Lower lobe of right lung (tissue), 2 donors: ENCODE results near the gene MPC1. TPM values are rescaled to one million over a fixed set of nuclear protein-coding genes. Genes with fewer than 3 reads are reported as not detected.
"Not testable (repeated sequence)": the region's sequence is repeated elsewhere in the genome, so short reads cannot be mapped to it uniquely, and the experiment has no call there.

Source experiments
- ATAC-seq, 2 donors: fragments of 200-7000 bp; cut with Tn5 transposase; one replicate each; pipeline ENCODE4 v1.9.1; 2020 to 2022; ENCODE audit warnings: mild to moderate bottlenecking in 2 of 2, moderate library complexity in 2 of 2
- DNase-seq: peaks from one replicate; pipeline ENCODE4 v3.0.0-alpha.2; 2020
- H3K27ac ChIP-seq: fragments of 200-600 bp; one replicate; pipeline ENCODE4 v1.8.0; 2022
- H3K27me3 ChIP-seq: fragments of 200-600 bp; one replicate; pipeline ENCODE4 v1.8.0; 2022; ENCODE audit warnings: low read depth
- H3K36me3 ChIP-seq: fragments of 200-600 bp; one replicate; pipeline ENCODE4 v1.8.0; 2022; ENCODE audit warnings: mild to moderate bottlenecking
- H3K4me1 ChIP-seq: fragments of 200-600 bp; one replicate; pipeline ENCODE4 v1.8.0; 2022
- H3K4me3 ChIP-seq: fragments of 200-600 bp; one replicate; pipeline ENCODE4 v1.8.0; 2022; ENCODE audit warnings: mild to moderate bottlenecking
- H3K9me3 ChIP-seq: fragments of 200-600 bp; one replicate; pipeline ENCODE4 v1.8.0; 2022
- CTCF ChIP-seq: fragments of 200-600 bp; IDR thresholded peaks from one replicate; pipeline ENCODE4 v1.8.0; 2022; ENCODE audit warnings: antibody characterized with exemption, mild to moderate bottlenecking
- intact Hi-C: fragments of 100-400 bp; cut with DNase I; formaldehyde crosslinking; loops from one replicate; pipeline ENCODE4 v1.11.0; 2022
- total RNA-seq: library from RNA; stranded (reverse); fragmentation: NEBNext Ultra II Directional; extraction: Animal tissue kit (Norgen Biotek cat#: 25700); gene quantifications from one replicate; pipeline ENCODE4 v1.2.1, GENCODE V29; 2021
- donor health status: DM: no; HTN: yes; CAD: no; lungs with severe emphysema.

Gene MPC1
- total RNA-seq, 1 donor from 2014 or later: 46.8 TPM

DNA sequence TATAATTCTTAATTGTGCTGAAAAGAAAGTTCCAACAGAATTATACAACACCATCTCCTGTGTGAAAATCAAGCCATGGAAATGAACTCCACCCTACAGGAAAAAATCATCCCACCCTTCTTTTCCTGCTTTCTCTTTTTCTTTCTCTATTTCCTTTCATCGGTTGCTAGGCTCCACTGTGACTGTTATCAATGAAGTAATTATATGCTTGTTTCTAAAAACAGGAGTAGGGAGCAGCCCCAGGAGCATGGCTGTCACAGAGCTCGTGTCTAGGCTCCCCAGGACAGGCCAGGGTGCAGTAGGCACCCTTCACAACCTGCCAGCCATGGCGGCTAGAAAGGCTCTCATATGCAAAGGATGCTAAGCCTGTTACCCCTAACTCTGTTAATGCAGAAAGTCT is 13.0 kb downstream of the MPC1 start:
- DNase-seq (no peak), ATAC-seq (no peak)
- Histone ChIP-seq H3K27me3 (no peaks in the 10 kb centered on the region), H3K9me3 (no peaks in the 10 kb centered on the region), H3K36me3 (peaks cover 20% of the 10 kb centered on the region), H3K27ac (no peak overlapping the region), H3K4me1 (no peaks in the 10 kb centered on the region), H3K4me3 (no peak overlapping the region)
- intact Hi-C loops: no loop called here
- no peak for TF ChIP-seq CTCF

GRCh38 chr6:166366921-166367320 is 15.8 kb downstream of the MPC1 start:
- no peak for TF ChIP-seq CTCF
- Histone ChIP-seq H3K9me3 (no peaks in the 10 kb centered on the region), H3K4me1 (no peaks in the 10 kb centered on the region), H3K36me3 (peaks cover 40% of the 10 kb centered on the region), H3K27me3 (no peaks in the 10 kb centered on the region), H3K4me3 (no peak overlapping the region), H3K27ac (no peak overlapping the region)
- intact Hi-C loops: no loop called here
- no peak for DNase-seq
- no peak for ATAC-seq

DNA sequence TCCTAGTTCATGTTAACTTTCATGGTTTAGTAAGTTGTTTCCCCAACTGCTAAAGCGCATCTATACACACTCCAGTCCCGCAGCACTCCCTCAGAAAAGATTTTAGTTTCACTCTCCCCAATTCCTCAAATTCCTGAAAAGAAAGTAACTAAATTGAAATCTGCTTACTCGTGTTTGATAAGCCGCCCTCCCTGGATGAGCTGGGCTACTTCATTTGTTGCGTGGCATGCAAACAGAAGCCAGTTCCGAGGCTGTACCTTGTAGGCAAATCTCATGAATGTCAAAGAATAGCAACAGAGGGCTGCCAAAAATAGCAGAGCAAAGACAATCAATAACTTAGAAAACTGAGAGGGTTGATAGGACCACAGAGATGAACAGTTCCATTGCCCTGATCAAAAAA is 16.9 kb downstream of the MPC1 start:
- H3K36me3 ChIP-seq: peaks cover 40% of the 10 kb centered on the region
- intact Hi-C loops: no loop called here
- H3K4me3 ChIP-seq: no peak overlapping the region
- H3K27me3 ChIP-seq: no peaks in the 10 kb centered on the region
- DNase-seq (no peak), ATAC-seq (no peak)
- no peaks in the 10 kb centered on the region for H3K9me3 ChIP-seq
- H3K27ac ChIP-seq: no peak overlapping the region
- TF ChIP-seq CTCF: no peak
- H3K4me1 ChIP-seq: no peaks in the 10 kb centered on the region

DNA sequence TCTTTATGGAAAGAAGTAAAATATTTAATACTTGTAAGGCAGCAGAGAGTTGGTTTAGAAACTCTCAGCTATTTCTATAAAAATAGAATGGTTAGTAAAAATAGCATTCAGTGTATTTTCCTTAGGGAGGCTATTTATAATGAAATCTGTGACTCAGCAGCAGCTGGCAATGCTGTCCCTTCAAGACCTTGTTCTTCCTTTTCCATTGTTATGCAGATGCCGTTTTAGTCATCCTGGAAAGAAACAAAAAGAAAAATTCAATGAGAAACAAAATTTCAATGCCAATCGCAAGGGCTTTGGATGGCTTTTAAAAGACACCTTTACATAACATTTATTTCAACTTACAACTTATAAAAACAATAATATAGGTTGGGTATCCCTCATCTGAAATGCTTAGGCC is 17.5 kb downstream of the MPC1 start:
- H3K36me3 ChIP-seq: peaks cover 40% of the 10 kb centered on the region
- no peaks in the 10 kb centered on the region for H3K9me3 ChIP-seq
- no peaks in the 10 kb centered on the region for H3K4me1 ChIP-seq
- ATAC-seq (no peak), DNase-seq (no peak)
- H3K27me3 ChIP-seq: no peaks in the 10 kb centered on the region
- intact Hi-C loops: no loop called here
- H3K4me3 ChIP-seq: no peak overlapping the region
- TF ChIP-seq CTCF: no peak
- no peak overlapping the region for H3K27ac ChIP-seq

DNA sequence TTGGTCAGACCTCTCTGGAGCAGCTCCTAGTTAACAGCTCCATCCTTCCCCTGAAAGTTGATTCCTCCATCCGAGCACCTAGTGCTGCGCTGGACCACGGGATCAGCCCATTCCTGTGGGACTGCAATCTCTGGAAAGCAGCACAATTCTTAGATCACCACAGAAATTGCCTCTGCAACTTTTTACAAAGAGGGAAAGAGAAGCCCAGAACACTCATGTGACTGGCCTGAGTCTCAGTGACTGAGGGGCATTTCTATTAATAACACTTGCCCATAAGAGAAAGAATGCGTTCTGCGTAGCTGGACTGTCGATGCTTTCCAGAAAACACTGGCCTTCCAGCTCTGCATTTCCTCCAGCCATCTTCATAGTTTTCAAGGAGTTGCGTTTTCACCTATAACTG is 18.3 kb downstream of the MPC1 start:
- Histone ChIP-seq H3K27me3 (no peaks in the 10 kb centered on the region), H3K27ac (no peak overlapping the region), H3K9me3 (no peaks in the 10 kb centered on the region), H3K4me3 (no peak overlapping the region), H3K4me1 (no peaks in the 10 kb centered on the region), H3K36me3 (peaks cover 40% of the 10 kb centered on the region)
- DNase-seq (no peak), ATAC-seq (no peak)
- intact Hi-C loops: no loop called here
- TF ChIP-seq CTCF: no peak

DNA sequence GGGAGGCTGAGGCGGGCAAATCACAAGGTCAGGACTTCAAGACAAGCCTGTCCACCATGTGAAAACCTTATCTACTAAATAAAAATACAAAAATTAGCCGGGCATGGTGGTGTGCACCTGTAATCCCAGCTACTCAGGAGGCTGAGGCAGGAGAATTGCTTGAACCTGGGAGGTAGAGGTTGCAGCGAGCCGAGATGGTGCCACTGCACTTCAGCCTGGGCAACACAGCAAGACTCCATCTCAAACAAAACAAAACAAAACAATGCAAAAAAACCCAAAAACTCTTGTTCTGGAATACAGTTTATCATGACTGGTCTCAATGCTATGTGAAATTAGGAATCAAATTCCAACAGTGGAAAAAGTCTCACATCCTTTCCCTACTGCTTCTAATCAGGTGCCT is 20.3 kb downstream of the MPC1 start:
- H3K9me3 ChIP-seq, ATAC-seq, H3K4me1 ChIP-seq, H3K4me3 ChIP-seq, intact Hi-C loops, H3K27ac ChIP-seq, H3K27me3 ChIP-seq, DNase-seq: not testable (repeated sequence)
- H3K36me3 ChIP-seq: peaks cover 40% of the 10 kb centered on the region
